BLaER1 treated with 17β-estradiol and CSF1 and Interleukin-3, amounts not matched to agents 10 nM and 100 nM (cell line): Measurements from ENCODE around the gene VPS13C.

ENCODE experiments used
- H3K27ac ChIP-seq, 11 experiments: shearing (Covaris generic); formaldehyde crosslinking; 2 replicates each; pipeline ENCODE4 v1.8.1; 2022
- H3K27me3 ChIP-seq, 11 experiments: shearing (Covaris generic); formaldehyde crosslinking; 2 replicates each; pipeline ENCODE4 v1.8.1; 2022
- H3K36me3 ChIP-seq, 11 experiments: shearing (Covaris generic); formaldehyde crosslinking; 2 replicates each; pipeline ENCODE4 v1.8.1; 2022
- H3K4me1 ChIP-seq, 10 experiments: shearing (Covaris generic); formaldehyde crosslinking; 2 replicates each; pipeline ENCODE4 v1.8.1; 2022
- H3K4me2 ChIP-seq, 11 experiments: shearing (Covaris generic); formaldehyde crosslinking; 2 replicates each; pipeline ENCODE4 v1.8.1; 2022
- H3K4me3 ChIP-seq, 10 experiments: shearing (Covaris generic); formaldehyde crosslinking; 2 replicates each; pipeline ENCODE4 v1.8.1; 2022
- H3K9ac ChIP-seq, 11 experiments: shearing (Covaris generic); formaldehyde crosslinking; 2 replicates each; pipeline ENCODE4 v1.8.1; 2022
- H3K9me3 ChIP-seq, 11 experiments: shearing (Covaris generic); formaldehyde crosslinking; replicated peaks in 1 of 11; 2 replicates each; pipeline ENCODE4 v1.8.1; 2022
- H4K20me1 ChIP-seq, 11 experiments: shearing (Covaris generic); formaldehyde crosslinking; 2 replicates each; pipeline ENCODE4 v1.8.1; 2022
- Cebpa-rat ChIP-seq, 11 experiments: shearing (Covaris generic); IDR thresholded peaks; 2 replicates each; pipeline ENCODE4 v1.8.1; 2022

VPS13C gene

DNA sequence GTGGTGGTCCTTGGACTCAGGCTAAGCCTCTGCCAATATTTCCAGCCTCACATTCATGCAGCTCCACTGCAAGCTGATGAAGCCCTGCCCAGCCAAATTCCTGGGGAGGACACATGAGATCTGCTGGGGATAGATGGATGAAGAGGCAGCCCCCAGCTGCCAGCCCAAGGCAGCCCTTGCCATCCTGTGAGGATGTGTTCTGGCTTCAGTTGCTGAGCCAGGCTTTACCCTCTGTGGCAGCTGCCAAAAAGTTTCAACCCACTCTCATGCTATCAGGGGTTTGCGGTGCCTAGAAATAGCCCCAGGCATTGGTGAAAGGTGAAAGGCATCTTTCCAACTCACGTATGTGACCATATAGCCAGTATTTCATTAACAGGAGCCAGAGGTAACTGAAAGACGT, 44.2 kb upstream of the VPS13C start:
- peak overlapping the region in 5 of 11 experiments; percentile 11 to 45 (median 20); a peak in 9 of 22 replicates for H3K27ac ChIP-seq

GRCh38 chr15:62103431-62103830, 43.2 kb upstream of the VPS13C start:
- Histone ChIP-seq H3K4me1 (peaks cover 27 to 57% (median 35%) of the 10 kb centered on the region in 10 experiments), H3K9ac (no peak overlapping the region), H3K27ac (no peak overlapping the region), H3K4me2 (peak overlapping the region in 5 of 11 experiments; percentile 62 to 84 (median 68); a peak in 2 of 22 replicates), H3K36me3 (no peaks in the 10 kb centered on the region), H3K4me3 (no peak overlapping the region), H3K9me3 (peaks cover 0 to 9% (median 0%) of the 10 kb centered on the region in 11 experiments; a peak in 1 of 22 replicates), H3K27me3 (no peaks in the 10 kb centered on the region), H4K20me1 (no peaks in the 10 kb centered on the region)
- TF ChIP-seq Cebpa-rat (IDR thresholded peaks at IDR 0.05): no peak

More for the DNA sequence above, 44.2 kb upstream of the VPS13C start:
- Histone ChIP-seq H3K4me3 (no peak overlapping the region), H3K9ac (no peak overlapping the region), H3K36me3 (no peaks in the 10 kb centered on the region), H3K9me3 (peaks cover 0 to 3% (median 0%) of the 10 kb centered on the region in 11 experiments; a peak in 1 of 22 replicates), H3K4me1 (peaks cover 27 to 53% (median 35%) of the 10 kb centered on the region in 10 experiments), H4K20me1 (no peaks in the 10 kb centered on the region), H3K27me3 (no peaks in the 10 kb centered on the region), H3K4me2 (peak overlapping the region; percentile 25 to 84 (median 66))
- no peak for TF ChIP-seq Cebpa-rat (IDR thresholded peaks at IDR 0.05)

- Histone ChIP-seq H3K9ac (no peak overlapping the region), H3K4me3 (no peak overlapping the region), H3K36me3 (no peaks in the 10 kb centered on the region), H3K27me3 (no peaks in the 10 kb centered on the region), H3K4me2 (0 out of 22 replicates have a peak overlapping the region, but pooled peaks of 1 of the 11 experiments have one; percentile 7), H3K27ac (peak overlapping the region in 2 of 11 experiments; percentile 15 to 40; a peak in 4 of 22 replicates), H3K4me1 (peaks cover 2 to 36% (median 6%) of the 10 kb centered on the region in 10 experiments; a peak in 19 of 20 replicates), H4K20me1 (no peaks in the 10 kb centered on the region), H3K9me3 (peaks cover 0 to 9% (median 0%) of the 10 kb centered on the region in 11 experiments; a peak in 1 of 22 replicates)
- TF ChIP-seq Cebpa-rat (IDR thresholded peaks at IDR 0.05): no peak
These were observed 38.9 kb upstream of the VPS13C start for GRCh38 chr15:62099094-62099601.

DNA sequence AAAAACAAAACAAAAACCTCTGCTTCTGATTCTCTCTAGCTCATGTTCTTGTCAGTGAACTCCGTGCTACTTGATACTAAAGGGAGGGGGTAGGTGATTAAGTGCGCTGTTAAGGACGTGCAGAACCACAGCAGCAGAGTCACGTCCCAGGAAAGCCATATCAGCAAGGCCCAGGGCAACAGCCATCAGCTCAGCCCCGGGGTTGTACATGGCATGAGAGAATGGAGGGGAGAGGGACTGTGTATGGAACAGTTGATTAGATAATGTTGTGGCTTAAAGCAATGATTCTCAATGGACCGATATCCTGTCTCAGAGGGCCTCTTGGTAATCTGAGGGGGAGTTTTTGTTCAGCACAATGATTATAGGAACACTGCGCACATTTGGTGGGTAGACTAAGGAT, 34.1 kb upstream of the VPS13C start:
- no peaks in the 10 kb centered on the region for H4K20me1 ChIP-seq
- no peaks in the 10 kb centered on the region for H3K36me3 ChIP-seq
- H3K4me3 ChIP-seq: no peak overlapping the region
- no peak overlapping the region for H3K9ac ChIP-seq
- 0 out of 22 replicates have a peak, but pooled peaks cover 0 to 6% (median 0%) of the 10 kb centered on the region in 11 experiments for H3K9me3 ChIP-seq
- TF ChIP-seq Cebpa-rat (IDR thresholded peaks at IDR 0.05): no peak
- H3K27me3 ChIP-seq: no peaks in the 10 kb centered on the region
- H3K4me1 ChIP-seq: peaks cover 0 to 35% (median 0%) of the 10 kb centered on the region in 10 experiments; a peak in 4 of 20 replicates
- peak overlapping the region in 1 of 11 experiments; percentile 34; a peak in 1 of 22 replicates for H3K27ac ChIP-seq
- no peak overlapping the region for H3K4me2 ChIP-seq

- H3K27me3 ChIP-seq: no peaks in the 10 kb centered on the region
- peaks cover 0 to 41% (median 0%) of the 10 kb centered on the region in 10 experiments; a peak in 5 of 20 replicates for H3K4me1 ChIP-seq
- H3K36me3 ChIP-seq: no peaks in the 10 kb centered on the region
- H3K4me2 ChIP-seq: peak overlapping the region in 2 of 11 experiments; percentile 4 to 28; a peak in 2 of 22 replicates
- no peaks in the 10 kb centered on the region for H4K20me1 ChIP-seq
- H3K9me3 ChIP-seq: 0 out of 22 replicates have a peak, but pooled peaks cover 0 to under 1% (median 0%) of the 10 kb centered on the region in 11 experiments
- no peak overlapping the region for H3K9ac ChIP-seq
- no peak for TF ChIP-seq Cebpa-rat (IDR thresholded peaks at IDR 0.05)
- no peak overlapping the region for H3K4me3 ChIP-seq
- H3K27ac ChIP-seq: peak overlapping the region in 2 of 11 experiments; percentile 19 to 34; a peak in 2 of 22 replicates
These were observed 33.6 kb upstream of the VPS13C start for GRCh38 chr15:62093809-62094208.

- TF ChIP-seq Cebpa-rat (IDR thresholded peaks at IDR 0.05): no peak
- peaks cover 0 to 69% (median 0%) of the 10 kb centered on the region in 10 experiments; a peak in 7 of 20 replicates for H3K4me1 ChIP-seq
- no peaks in the 10 kb centered on the region for H3K36me3 ChIP-seq
- no peak overlapping the region for H3K4me2 ChIP-seq
- H3K27ac ChIP-seq: no peak overlapping the region
- peaks cover 0 to under 1% (median 0%) of the 10 kb centered on the region in 11 experiments; a peak in 2 of 22 replicates for H3K9me3 ChIP-seq
- no peaks in the 10 kb centered on the region for H3K27me3 ChIP-seq
- no peak overlapping the region for H3K9ac ChIP-seq
- no peak overlapping the region for H3K4me3 ChIP-seq
- no peaks in the 10 kb centered on the region for H4K20me1 ChIP-seq
These were observed 30.7 kb upstream of the VPS13C start for GRCh38 chr15:62090988-62091387.

DNA sequence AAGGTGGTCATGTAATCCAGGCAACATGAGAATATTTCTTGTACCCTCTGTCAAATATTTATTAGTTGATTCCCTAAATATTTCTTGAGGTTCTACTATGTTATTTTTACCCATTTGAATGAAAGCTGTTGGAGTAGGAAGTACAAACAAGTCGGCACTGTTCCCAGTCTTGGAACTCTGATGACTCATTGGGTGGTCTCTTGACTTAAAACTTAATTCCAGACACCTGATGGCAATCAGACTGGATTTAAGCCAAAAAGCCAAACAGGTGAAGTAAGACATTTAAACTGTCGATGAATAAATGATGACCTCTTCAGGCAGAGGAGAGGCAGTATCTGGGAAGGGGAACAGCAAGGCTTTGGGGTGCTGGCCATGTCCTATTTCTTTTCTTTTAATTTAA, 29.4 kb upstream of the VPS13C start:
- Histone ChIP-seq H3K4me2 (no peak overlapping the region; a peak in 1 of 22 replicates), H3K4me3 (no peak overlapping the region), H3K27me3 (no peaks in the 10 kb centered on the region), H3K4me1 (peaks cover 0 to 81% (median 0%) of the 10 kb centered on the region in 10 experiments; a peak in 7 of 20 replicates), H3K27ac (peak overlapping the region in 1 of 11 experiments; percentile 91; a peak in 1 of 22 replicates), H3K9ac (no peak overlapping the region), H4K20me1 (no peaks in the 10 kb centered on the region), H3K9me3 (peaks cover 0 to 13% (median 8%) of the 10 kb centered on the region in 11 experiments; a peak in 13 of 22 replicates), H3K36me3 (no peaks in the 10 kb centered on the region)
- no peak for TF ChIP-seq Cebpa-rat (IDR thresholded peaks at IDR 0.05)

DNA sequence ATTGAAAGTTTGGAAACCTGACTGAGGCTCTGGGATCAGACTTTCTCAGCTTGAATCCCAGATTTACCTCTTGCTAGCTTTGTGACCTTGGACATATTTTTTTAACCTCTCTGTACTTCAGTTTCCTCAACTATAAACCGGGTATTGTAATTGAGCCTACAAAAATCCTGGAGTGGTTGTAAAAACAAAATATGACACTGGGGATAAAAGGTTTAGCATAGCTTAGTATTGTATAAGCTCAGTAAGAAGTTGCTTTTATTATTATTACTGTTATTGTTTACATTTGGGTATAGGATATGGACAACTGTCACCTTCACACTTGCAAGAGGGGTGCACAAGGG, 28.1 kb upstream of the VPS13C start:
- peaks cover 0 to 72% (median 0%) of the 10 kb centered on the region in 10 experiments; a peak in 7 of 20 replicates for H3K4me1 ChIP-seq
- TF ChIP-seq Cebpa-rat (IDR thresholded peaks at IDR 0.05): no peak
- no peaks in the 10 kb centered on the region for H3K36me3 ChIP-seq
- H3K9me3 ChIP-seq: peaks cover 7 to 26% (median 18%) of the 10 kb centered on the region in 11 experiments; a peak in 19 of 22 replicates
- H3K27me3 ChIP-seq: no peaks in the 10 kb centered on the region
- H3K27ac ChIP-seq: peak overlapping the region in 3 of 11 experiments; percentile 71 to 91 (median 91); a peak in 6 of 22 replicates
- H4K20me1 ChIP-seq: no peaks in the 10 kb centered on the region
- peak overlapping the region in 3 of 11 experiments; percentile 35 to 77 (median 71); a peak in 5 of 22 replicates for H3K9ac ChIP-seq
- H3K4me3 ChIP-seq: no peak overlapping the region
- peak overlapping the region in 3 of 11 experiments; percentile 20 to 85 (median 77); a peak in 4 of 22 replicates for H3K4me2 ChIP-seq

- no peaks in the 10 kb centered on the region for H3K36me3 ChIP-seq
- peak overlapping the region in 3 of 11 experiments; percentile 71 to 91 (median 91); a peak in 6 of 22 replicates for H3K27ac ChIP-seq
These were observed 27.6 kb upstream of the VPS13C start for GRCh38 chr15:62087671-62088352.

More at GRCh38 chr15:62087671-62088352, 27.6 kb upstream of the VPS13C start:
- TF ChIP-seq Cebpa-rat (IDR thresholded peaks at IDR 0.05): no peak
- H3K4me1 ChIP-seq: peaks cover 0 to 67% (median 0%) of the 10 kb centered on the region in 10 experiments; a peak in 7 of 20 replicates
- H3K27me3 ChIP-seq: no peaks in the 10 kb centered on the region
- peak overlapping the region in 3 of 11 experiments; percentile 20 to 85 (median 77); a peak in 4 of 22 replicates for H3K4me2 ChIP-seq
- no peak overlapping the region for H3K4me3 ChIP-seq
- H3K9me3 ChIP-seq: peaks cover 7 to 31% (median 21%) of the 10 kb centered on the region in 11 experiments; a peak in 19 of 22 replicates
- H3K9ac ChIP-seq: peak overlapping the region in 3 of 11 experiments; percentile 39 to 77 (median 75); a peak in 5 of 22 replicates
- no peaks in the 10 kb centered on the region for H4K20me1 ChIP-seq
